ENCODE results near the gene RFK. TPM values are rescaled to one million over a fixed set of nuclear protein-coding genes. Genes with fewer than 3 reads are reported as not detected.
A peak's percentile ranks its signal among the peaks of the same experiment; 100 is the strongest.
"Not testable (repeated sequence)": the region's sequence is repeated elsewhere in the genome, so short reads cannot be mapped to it uniquely, and the experiment has no call there.

Gene RFK
- 14.3 to 18.1 TPM (median 15.6 TPM) in 3 replicates for total RNA-seq
- long read RNA-seq, transcript RFK-201 (4 exons, 2,684 nt) = major isoform, 42 of 49 reads
- long read RNA-seq, partial matches to known transcripts = 1 of 49 reads
- long read RNA-seq, other reads (novel, unspliced or antisense) = 4 of 49 reads

DNA sequence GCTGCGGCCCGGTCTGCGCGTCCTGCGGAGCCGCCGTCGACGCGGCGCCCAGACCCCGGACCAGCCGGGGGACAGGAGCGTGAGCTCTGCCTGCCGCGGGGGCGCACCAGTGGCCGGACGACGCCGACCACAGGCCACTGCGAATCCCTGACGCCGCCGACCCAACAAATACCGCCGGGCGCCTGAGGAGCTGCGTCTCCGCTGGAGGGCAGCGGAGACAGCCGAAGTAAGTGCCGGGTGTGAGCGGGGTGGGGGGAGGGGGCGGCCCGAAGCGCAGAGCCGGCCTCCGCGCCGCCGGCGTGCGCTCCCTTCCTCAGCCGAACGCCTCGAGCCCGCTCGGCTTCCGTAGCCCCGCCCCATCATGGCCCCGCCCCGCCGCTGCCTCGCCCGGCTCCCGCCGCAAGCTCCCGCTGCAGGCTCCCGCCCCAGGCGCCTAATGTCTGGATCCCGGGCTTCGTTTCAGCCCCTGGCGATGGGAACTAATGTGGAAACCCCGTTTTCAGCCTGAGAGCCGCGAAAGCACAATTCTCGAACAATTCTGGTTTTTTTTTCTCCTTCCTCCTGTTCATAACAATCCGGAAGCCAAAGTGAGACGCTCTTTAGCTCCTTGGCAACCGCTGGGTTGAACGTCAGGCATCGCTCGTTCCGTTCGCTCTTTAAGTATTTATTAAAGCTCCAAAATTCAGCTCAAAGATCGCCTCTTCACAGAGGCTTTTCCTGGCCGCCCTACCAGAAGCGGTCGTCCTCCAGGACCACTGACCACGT is at the start of gene RFK:
Gene RFK (minus strand): TSS at position 232 of the 765 bp plus-strand sequence. CDS start 255 bp downstream, outside the sequence.
- Mint-ChIP-seq H3K27ac (ENCODE audit: unreplicated experiment) (peak within 1 kb of the TSS; percentile 98), H3K4me3 (ENCODE audit: unreplicated experiment) (peak within 1 kb of the TSS; percentile 88)
- DNase-seq (ENCODE audit: low spot score) = peak; percentile 97

GRCh38 chr9:76443887-76444286 is 49.7 kb upstream of the RFK start:
- H3K4me1 Mint-ChIP-seq (ENCODE audit: low read depth) = peaks cover 13% of the 10 kb centered on the region
- no peak overlapping the region for H3K27ac Mint-ChIP-seq (ENCODE audit: unreplicated experiment)
- DNase-seq (ENCODE audit: low spot score) = no peak
- H3K36me3 Mint-ChIP-seq (ENCODE audit: low read depth) = peaks cover 2% of the 10 kb centered on the region
- H3K9me3 Mint-ChIP-seq (ENCODE audit: low read depth) = no peaks in the 10 kb centered on the region
- no peaks in the 10 kb centered on the region for H3K27me3 Mint-ChIP-seq (ENCODE audit: low read depth)
- TF ChIP-seq CTCF (IDR thresholded peaks at IDR 0.05) = no peak
- H3K4me3 Mint-ChIP-seq (ENCODE audit: unreplicated experiment) = no peak overlapping the region

More for the DNA sequence above, at the start of gene RFK:
- Mint-ChIP-seq H3K36me3 (ENCODE audit: low read depth) (peaks cover 3% of the 10 kb centered on the region), H3K9me3 (ENCODE audit: low read depth) (peaks cover 2% of the 10 kb centered on the region), H3K27me3 (ENCODE audit: low read depth) (no peaks in the 10 kb centered on the region), H3K4me1 (ENCODE audit: low read depth) (peaks cover 22% of the 10 kb centered on the region)
- TF ChIP-seq CTCF (IDR thresholded peaks at IDR 0.05) = peak; percentile 71

- no peak for DNase-seq (ENCODE audit: low spot score)
- Mint-ChIP-seq H3K36me3 (ENCODE audit: low read depth) (peaks cover 2% of the 10 kb centered on the region), H3K9me3 (ENCODE audit: low read depth) (no peaks in the 10 kb centered on the region), H3K4me3 (ENCODE audit: unreplicated experiment) (no peak overlapping the region), H3K4me1 (ENCODE audit: low read depth) (peaks cover 9% of the 10 kb centered on the region), H3K27ac (ENCODE audit: unreplicated experiment) (no peak overlapping the region), H3K27me3 (ENCODE audit: low read depth) (no peaks in the 10 kb centered on the region)
- TF ChIP-seq CTCF (IDR thresholded peaks at IDR 0.05) = no peak
Measured at GRCh38 chr9:76441551-76442322, 47.5 kb upstream of the RFK start.

DNA sequence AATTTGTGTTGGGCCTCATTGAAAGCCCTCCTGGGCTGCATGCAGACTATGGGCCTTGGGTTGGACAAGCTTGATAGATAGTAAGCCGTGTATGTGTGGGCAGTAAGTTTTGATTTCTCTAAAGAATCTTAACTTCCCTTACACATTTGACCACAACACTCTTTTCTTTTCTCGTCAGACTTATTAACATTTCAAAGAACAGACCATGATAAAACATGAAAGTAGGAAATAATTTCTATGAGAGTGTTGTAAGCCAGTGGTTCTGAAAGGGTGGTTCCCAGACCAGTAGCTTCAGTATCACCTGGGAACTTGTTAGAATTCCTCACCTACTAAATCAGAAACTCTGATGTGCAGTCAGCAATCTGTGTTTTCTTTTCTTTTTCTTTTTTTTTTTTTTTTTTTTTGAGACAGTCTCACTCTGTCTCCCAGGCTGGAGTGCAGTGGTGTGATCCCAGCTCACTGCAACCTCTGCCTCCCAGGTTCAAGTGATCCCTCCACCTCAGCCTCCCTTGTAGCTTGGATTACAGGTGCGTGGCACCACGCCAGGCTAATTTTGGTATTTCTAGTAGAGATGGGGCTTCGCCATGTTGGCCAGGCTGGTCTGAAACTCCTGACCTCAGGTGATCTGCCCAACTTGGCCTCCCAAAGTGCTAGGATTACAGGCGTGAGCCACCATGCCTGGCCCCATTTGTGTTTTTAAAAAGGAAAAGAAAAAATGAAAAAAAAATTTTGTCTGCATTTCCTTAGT is 44.8 kb upstream of the RFK start:
- H3K27me3 Mint-ChIP-seq (ENCODE audit: low read depth) = no peaks in the 10 kb centered on the region
- TF ChIP-seq CTCF (IDR thresholded peaks at IDR 0.05) = no peak
- DNase-seq (ENCODE audit: low spot score) = no peak
- H3K4me1 Mint-ChIP-seq (ENCODE audit: low read depth) = peaks cover 9% of the 10 kb centered on the region
- no peaks in the 10 kb centered on the region for H3K9me3 Mint-ChIP-seq (ENCODE audit: low read depth)
- no peak overlapping the region for H3K27ac Mint-ChIP-seq (ENCODE audit: unreplicated experiment)
- H3K4me3 Mint-ChIP-seq (ENCODE audit: unreplicated experiment) = no peak overlapping the region
- peaks cover 2% of the 10 kb centered on the region for H3K36me3 Mint-ChIP-seq (ENCODE audit: low read depth)

- H3K4me3 Mint-ChIP-seq (ENCODE audit: unreplicated experiment); H3K9me3 Mint-ChIP-seq (ENCODE audit: low read depth); H3K36me3 Mint-ChIP-seq (ENCODE audit: low read depth); H3K27ac Mint-ChIP-seq (ENCODE audit: unreplicated experiment); H3K4me1 Mint-ChIP-seq (ENCODE audit: low read depth); H3K27me3 Mint-ChIP-seq (ENCODE audit: low read depth); DNase-seq (ENCODE audit: low spot score): not testable (repeated sequence)
Measured at GRCh38 chr9:76437017-76437699, 42.9 kb upstream of the RFK start.

DNA sequence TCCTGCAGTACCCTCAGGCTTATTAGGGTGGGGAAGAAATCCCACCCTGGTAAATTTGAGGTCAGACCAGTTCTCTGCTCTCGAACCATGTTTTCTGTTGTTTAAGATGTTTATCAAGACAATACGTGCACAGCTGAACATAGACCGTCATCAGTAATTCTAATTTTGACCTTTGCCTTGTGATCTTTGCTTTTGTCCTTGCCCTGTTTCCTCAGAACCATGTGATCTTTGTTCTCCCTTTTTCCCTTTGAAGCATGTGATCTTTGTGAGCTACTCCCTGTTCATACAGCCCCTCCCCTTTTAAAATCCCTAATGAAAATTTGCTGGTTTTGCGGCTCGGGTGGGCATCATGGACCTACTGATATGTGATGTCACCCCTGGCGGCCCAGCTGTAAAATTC is 40.7 kb upstream of the RFK start:
- not testable (repeated sequence) for H3K27me3 Mint-ChIP-seq (ENCODE audit: low read depth); H3K36me3 Mint-ChIP-seq (ENCODE audit: low read depth); H3K4me3 Mint-ChIP-seq (ENCODE audit: unreplicated experiment); H3K9me3 Mint-ChIP-seq (ENCODE audit: low read depth); H3K4me1 Mint-ChIP-seq (ENCODE audit: low read depth); DNase-seq (ENCODE audit: low spot score); H3K27ac Mint-ChIP-seq (ENCODE audit: unreplicated experiment)

Data from chondrocyte (in vitro differentiated cells).